ENCODE results near the gene SLIT3. TPM values are rescaled to one million over a fixed set of nuclear protein-coding genes. Genes with fewer than 3 reads are reported as not detected.

The SLIT3 gene
- total RNA-seq, 1 experiment from 2014 or later: not detected

DNA sequence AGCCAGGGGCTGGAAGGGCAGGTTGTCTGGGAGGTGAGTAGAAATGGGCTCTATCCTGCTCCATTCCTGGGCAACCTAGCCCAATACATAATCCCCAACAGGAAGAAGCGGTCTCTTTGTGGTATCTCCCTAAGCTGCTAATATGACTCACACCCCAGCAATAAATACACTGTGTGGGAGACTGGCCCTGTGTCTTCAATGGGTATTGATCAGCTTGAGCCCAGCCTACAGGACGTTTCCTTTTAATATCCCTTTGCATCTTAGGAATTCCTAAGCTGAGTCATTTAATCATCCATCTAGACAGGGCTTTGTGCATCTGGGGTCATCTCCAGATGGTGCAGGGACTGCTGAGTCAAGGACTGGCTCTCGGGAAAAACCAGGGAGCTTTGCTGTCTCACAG, 514.8 kb downstream of the SLIT3 start:
- intact Hi-C loops (cut with micrococcal nuclease; ENCODE audit: unreplicated experiment): no loop called here
- ChIA-PET POLR2A (ENCODE audit: unreplicated experiment) (no interaction called here), CTCF (no interaction called here)

DNA sequence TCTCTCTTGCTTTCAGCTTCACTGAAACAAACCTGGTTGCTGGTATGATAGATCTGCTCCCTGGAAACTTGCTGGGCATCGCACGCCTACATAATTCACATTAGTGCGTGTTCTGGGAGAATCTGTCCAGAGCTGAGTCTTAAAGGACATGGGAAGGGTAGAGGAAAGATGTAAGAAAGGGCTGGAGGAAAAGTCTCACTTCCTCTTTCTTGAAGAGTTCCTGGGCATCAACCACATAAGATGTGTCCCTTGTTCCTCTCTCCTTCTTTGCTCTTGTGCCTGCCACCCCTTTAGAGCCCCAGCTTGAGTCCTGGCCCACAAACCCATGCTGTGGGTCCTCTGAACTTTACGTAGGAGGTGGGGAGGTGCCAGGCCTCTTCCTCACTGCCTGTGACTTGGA, 516.5 kb downstream of the SLIT3 start:
- TF ChIP-seq, protein P1, sequence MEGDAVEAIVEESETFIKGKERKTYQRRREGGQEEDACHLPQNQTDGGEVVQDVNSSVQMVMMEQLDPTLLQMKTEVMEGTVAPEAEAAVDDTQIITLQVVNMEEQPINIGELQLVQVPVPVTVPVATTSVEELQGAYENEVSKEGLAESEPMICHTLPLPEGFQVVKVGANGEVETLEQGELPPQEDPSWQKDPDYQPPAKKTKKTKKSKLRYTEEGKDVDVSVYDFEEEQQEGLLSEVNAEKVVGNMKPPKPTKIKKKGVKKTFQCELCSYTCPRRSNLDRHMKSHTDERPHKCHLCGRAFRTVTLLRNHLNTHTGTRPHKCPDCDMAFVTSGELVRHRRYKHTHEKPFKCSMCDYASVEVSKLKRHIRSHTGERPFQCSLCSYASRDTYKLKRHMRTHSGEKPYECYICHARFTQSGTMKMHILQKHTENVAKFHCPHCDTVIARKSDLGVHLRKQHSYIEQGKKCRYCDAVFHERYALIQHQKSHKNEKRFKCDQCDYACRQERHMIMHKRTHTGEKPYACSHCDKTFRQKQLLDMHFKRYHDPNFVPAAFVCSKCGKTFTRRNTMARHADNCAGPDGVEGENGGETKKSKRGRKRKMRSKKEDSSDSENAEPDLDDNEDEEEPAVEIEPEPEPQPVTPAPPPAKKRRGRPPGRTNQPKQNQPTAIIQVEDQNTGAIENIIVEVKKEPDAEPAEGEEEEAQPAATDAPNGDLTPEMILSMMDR (conservative IDR thresholded peaks at IDR 0.05): no peak
- TF ChIP-seq EZH2 (IDR thresholded peaks at IDR 0.05; ENCODE audit: low read depth): no peak
- CTCF ChIA-PET: no interaction called here
- Histone ChIP-seq H4K20me1 (ENCODE audit: insufficient read depth) (no peaks in the 10 kb centered on the region), H3K27ac (no peak overlapping the region), H3K4me3 (no peak overlapping the region), H3K4me2 (no peak overlapping the region), H3K4me1 (replicated peaks; ENCODE audit: insufficient read depth) (no peaks in the 10 kb centered on the region), H3K36me3 (ENCODE audit: low read depth) (no peaks in the 10 kb centered on the region), H3K9me3 (ENCODE audit: insufficient read depth, low read depth) (no peaks in the 10 kb centered on the region; the same call in 1 of the 2 replicates), H3K79me2 (ENCODE audit: low read depth) (no peaks in the 10 kb centered on the region), H3K9me2 (ENCODE audit: insufficient read depth) (no peaks in the 10 kb centered on the region), H2AFZ (no peak overlapping the region), H3F3A (ENCODE audit: insufficient read depth, low read depth) (no peaks in the 10 kb centered on the region), H3K27me3 (ENCODE audit: insufficient read depth, low read depth) (peaks cover 97% of the 10 kb centered on the region)
- POLR2A ChIA-PET (ENCODE audit: unreplicated experiment): no interaction called here
- no peak for DNase-seq
- intact Hi-C loops (cut with micrococcal nuclease; ENCODE audit: unreplicated experiment): no loop called here
- no TSS peak for BruUV-seq (replicated peaks)

More for the DNA sequence above, 514.8 kb downstream of the SLIT3 start:
- Histone ChIP-seq H3K9me2 (ENCODE audit: insufficient read depth) (no peaks in the 10 kb centered on the region), H3K27ac (no peak overlapping the region), H3K27me3 (ENCODE audit: insufficient read depth, low read depth) (peaks cover 97% of the 10 kb centered on the region), H3K79me2 (ENCODE audit: low read depth) (no peaks in the 10 kb centered on the region), H3K36me3 (ENCODE audit: low read depth) (no peaks in the 10 kb centered on the region), H3K4me1 (replicated peaks; ENCODE audit: insufficient read depth) (no peaks in the 10 kb centered on the region), H4K20me1 (ENCODE audit: insufficient read depth) (no peaks in the 10 kb centered on the region), H3K4me2 (no peak overlapping the region), H2AFZ (no peak overlapping the region), H3K9me3 (ENCODE audit: insufficient read depth, low read depth) (no peaks in the 10 kb centered on the region), H3F3A (ENCODE audit: insufficient read depth, low read depth) (no peaks in the 10 kb centered on the region), H3K4me3 (no peak overlapping the region)
- DNase-seq: no peak
- TF ChIP-seq, protein P1 (conservative IDR thresholded peaks at IDR 0.05): no peak
- no peak for TF ChIP-seq EZH2 (IDR thresholded peaks at IDR 0.05; ENCODE audit: low read depth)
- BruUV-seq (replicated peaks): no TSS peak

DNA sequence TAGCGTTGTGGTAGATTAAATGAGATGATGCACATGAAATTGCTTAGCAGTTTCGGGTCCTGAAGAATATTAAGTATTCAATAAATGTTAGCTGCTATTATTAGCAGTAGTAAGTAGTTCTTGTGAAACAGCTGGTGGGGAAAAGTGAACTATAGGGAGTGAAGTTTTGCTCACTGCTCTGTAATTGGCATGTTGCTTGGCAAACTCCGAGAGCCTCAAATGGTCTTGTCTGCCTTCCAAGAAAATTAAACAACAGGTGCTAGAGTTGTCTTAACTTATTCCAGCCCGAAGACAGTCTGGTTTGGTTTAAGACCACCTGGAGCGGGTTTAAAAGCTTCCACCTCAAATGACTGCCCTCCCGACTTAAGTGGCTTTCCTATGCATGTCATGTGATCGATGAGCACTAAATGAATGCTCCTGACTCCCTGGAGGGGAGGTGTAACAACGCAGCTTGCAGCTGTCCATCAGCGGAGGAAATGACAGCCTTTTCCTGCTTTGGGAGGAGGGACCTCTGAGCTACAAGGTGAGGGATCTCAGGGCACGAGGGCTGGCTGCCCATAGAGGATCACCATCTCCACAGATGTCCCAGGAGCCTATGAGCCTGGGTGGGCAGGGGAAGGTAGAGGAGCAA, 518.9 kb downstream of the SLIT3 start:
- H3K27ac ChIP-seq: no peak overlapping the region
- H4K20me1 ChIP-seq (ENCODE audit: insufficient read depth): no peaks in the 10 kb centered on the region
- H3K4me1 ChIP-seq (replicated peaks; ENCODE audit: insufficient read depth): no peaks in the 10 kb centered on the region
- no peaks in the 10 kb centered on the region for H3K79me2 ChIP-seq (ENCODE audit: low read depth)
- H3F3A ChIP-seq (ENCODE audit: insufficient read depth, low read depth): no peaks in the 10 kb centered on the region
- H3K9me3 ChIP-seq (ENCODE audit: insufficient read depth, low read depth): no peaks in the 10 kb centered on the region; the same call in 1 of the 2 replicates
- H3K36me3 ChIP-seq (ENCODE audit: low read depth): no peaks in the 10 kb centered on the region
- no peak for DNase-seq
- BruUV-seq (replicated peaks): no TSS peak
- no peaks in the 10 kb centered on the region for H3K9me2 ChIP-seq (ENCODE audit: insufficient read depth)
- ChIA-PET CTCF (no interaction called here), POLR2A (ENCODE audit: unreplicated experiment) (no interaction called here)
- peaks cover 99% of the 10 kb centered on the region for H3K27me3 ChIP-seq (ENCODE audit: insufficient read depth, low read depth)
- H2AFZ ChIP-seq: no peak overlapping the region
- intact Hi-C loops (cut with micrococcal nuclease; ENCODE audit: unreplicated experiment): no loop called here
- H3K4me3 ChIP-seq: no peak overlapping the region
- no peak for TF ChIP-seq EZH2 (IDR thresholded peaks at IDR 0.05; ENCODE audit: low read depth)
- TF ChIP-seq, protein P1 (conservative IDR thresholded peaks at IDR 0.05): no peak
- no peak overlapping the region for H3K4me2 ChIP-seq

Measured in PC-9 (cell line).